AG10803 (cell line): ENCODE data around the gene SLC43A2.

Source experiments
- DNase-seq: peaks from one replicate; pipeline ENCODE4 v3.0.0; 2010; ENCODE audit warnings: low read depth
- H3K4me3 ChIP-seq: 2 replicates; pipeline ENCODE4 v1.5.1; 2011; ENCODE audit warnings: mild to moderate bottlenecking, low read length, control low read depth
- TF ChIP-seq, protein P1 (sequence below): conservative IDR thresholded peaks from 2 replicates; pipeline ENCODE4 v1.5.1; 2011; ENCODE audit warnings: mild to moderate bottlenecking, low read length, control low read depth, inconsistent platforms

SLC43A2 gene

DNA sequence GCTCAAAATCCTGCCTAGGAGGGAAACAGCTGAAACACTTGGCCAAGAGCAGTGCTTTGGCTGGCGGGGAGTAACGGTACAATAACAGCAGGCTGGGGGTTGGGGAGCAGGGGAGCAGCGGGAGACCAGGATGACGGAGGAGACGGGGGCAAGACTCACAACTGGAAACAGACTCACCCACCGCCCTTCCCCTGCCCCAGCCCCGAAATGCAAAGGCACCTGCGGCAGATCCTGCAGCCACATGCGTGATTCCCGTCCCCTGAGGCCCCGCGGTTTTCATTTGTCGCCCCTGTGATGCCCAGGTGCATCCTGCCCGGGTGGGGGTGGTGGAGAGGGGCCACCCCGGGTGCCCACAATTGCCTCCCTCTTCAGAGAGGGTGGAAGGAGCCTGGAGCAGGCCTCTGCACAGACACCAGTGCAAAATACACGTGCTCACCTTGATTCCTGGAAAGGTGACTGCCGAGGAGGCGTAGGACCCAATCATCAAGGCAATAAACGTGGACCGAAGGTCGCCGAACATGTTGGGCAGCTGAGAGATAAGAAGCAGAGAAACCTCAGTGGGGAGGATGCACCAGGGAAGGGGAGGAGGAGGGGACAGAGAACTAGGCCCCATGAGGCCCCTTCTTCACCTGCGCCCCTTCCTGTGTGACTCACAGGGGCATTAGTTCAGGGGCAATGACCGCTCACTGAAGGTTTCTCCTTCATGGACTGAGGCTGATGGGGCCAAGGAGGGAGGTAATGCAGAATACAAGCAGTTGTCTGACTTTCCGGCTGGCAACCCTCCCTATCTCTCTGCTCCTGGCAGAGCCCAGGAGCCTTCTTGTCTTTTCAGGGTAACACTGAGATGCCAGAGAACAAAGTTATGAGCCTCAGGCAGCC lies 35.6 kb downstream of the SLC43A2 start:
- H3K4me3 ChIP-seq: no peak overlapping the region
- TF ChIP-seq, protein P1, sequence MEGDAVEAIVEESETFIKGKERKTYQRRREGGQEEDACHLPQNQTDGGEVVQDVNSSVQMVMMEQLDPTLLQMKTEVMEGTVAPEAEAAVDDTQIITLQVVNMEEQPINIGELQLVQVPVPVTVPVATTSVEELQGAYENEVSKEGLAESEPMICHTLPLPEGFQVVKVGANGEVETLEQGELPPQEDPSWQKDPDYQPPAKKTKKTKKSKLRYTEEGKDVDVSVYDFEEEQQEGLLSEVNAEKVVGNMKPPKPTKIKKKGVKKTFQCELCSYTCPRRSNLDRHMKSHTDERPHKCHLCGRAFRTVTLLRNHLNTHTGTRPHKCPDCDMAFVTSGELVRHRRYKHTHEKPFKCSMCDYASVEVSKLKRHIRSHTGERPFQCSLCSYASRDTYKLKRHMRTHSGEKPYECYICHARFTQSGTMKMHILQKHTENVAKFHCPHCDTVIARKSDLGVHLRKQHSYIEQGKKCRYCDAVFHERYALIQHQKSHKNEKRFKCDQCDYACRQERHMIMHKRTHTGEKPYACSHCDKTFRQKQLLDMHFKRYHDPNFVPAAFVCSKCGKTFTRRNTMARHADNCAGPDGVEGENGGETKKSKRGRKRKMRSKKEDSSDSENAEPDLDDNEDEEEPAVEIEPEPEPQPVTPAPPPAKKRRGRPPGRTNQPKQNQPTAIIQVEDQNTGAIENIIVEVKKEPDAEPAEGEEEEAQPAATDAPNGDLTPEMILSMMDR: no peak
- no peak for DNase-seq

DNA sequence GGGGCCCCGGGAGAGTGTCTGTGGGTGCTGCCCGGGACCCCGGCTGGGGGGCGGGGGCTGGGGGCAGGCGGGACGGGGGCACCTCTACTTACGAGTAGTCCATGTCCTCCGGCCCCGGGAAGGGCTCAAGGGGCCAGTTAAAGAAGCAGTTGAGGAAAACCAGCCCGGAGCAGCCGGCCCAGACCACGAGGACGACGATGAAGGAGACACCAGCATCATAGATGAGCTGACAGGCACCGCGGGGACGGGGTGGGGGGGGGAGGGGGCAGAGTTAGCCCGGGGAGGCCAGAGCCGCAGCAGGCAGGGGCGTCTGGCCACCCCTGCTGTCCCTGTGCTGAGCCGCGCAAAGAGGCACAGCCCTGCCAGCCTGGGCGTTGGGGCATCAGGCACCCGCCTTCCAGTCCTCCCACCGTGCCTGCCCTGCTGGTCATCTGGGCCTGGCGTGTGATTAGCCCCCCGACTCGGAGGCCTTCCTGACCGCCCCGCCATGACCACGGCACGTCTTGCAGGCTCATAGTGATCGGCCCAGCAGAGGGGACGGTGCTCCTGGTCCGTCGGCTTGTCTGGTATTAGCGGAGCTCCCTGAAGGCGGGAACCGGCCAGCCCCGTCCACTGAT lies 37.1 kb downstream of the SLC43A2 start:
- no peak for DNase-seq
- no peak overlapping the region for H3K4me3 ChIP-seq
- TF ChIP-seq, protein P1: no peak

DNA sequence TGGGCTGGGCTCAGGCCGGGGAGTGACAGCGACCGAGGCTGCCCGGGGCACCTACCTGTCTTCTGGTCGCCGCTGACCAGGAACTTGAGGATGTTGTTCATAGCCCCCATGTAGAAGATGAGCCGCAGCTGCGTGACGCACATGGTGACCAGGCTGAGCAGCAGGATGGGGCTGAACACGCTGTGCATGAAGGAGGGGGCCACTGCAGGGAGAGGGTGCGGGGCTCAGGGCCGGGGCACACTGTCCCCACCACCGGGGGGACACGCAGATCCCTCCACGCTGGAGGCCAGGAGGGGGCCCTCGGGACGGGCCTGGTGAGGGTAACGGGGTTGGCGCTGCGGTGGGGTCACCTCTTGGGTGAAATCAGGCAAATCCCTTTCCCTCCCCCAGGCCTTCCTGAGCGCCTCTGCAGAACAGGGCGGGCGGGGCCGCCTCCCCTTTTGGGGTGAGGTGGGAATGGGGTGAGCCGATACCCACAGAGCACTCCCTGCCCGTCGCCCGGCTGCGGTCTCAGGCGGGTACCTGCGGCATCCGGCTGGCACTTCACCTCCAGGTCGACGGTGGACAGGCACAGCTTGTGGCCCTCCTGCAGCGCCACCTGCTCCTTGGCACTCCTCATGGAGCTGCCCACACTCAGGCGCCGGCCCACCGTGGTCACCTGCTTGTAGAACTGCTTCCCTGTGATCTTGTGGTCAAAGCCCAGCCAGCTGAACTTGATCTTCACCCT lies 37.7 kb downstream of the SLC43A2 start:
- TF ChIP-seq, protein P1: no peak
- no peak overlapping the region for H3K4me3 ChIP-seq
- DNase-seq: no peak

DNA sequence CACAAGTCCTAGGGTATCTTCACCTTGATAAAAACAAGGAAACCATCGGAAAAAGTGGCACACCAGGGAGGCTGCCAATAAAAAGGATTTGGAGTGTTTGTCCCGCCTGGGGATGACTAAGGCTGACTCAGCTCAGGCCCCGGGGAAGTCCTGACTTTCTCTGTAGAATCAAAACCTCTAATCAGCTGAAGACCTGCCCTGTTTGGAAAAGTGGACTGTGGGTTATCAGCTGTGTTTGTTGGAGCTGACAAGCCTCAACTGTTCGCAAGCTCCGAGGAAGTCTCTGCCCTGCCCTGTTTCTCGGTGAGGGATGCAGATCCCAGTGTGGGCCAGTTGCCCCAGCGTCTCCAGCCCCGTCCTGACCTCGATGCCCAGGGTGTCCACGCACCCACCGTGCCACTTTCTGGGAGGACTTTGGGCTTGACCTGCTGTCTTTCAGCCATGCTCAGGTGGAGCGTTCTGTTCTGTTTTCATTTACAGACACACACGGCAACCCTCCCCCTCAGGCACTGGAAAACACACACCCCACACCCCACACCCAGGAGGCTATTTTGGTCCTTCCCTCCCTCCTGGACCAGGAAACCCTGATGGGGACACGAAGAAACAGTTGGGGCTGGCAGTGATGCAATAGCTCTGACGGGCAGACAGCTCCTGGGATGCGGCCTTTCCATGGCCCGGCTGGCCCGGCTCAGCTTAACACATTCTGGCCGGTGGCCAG lies 38.4 kb downstream of the SLC43A2 start:
- TF ChIP-seq, protein P1: no peak
- DNase-seq: peak; percentile 72
- peak overlapping the region; percentile 23; the same call in 1 of the 2 replicates for H3K4me3 ChIP-seq

DNA sequence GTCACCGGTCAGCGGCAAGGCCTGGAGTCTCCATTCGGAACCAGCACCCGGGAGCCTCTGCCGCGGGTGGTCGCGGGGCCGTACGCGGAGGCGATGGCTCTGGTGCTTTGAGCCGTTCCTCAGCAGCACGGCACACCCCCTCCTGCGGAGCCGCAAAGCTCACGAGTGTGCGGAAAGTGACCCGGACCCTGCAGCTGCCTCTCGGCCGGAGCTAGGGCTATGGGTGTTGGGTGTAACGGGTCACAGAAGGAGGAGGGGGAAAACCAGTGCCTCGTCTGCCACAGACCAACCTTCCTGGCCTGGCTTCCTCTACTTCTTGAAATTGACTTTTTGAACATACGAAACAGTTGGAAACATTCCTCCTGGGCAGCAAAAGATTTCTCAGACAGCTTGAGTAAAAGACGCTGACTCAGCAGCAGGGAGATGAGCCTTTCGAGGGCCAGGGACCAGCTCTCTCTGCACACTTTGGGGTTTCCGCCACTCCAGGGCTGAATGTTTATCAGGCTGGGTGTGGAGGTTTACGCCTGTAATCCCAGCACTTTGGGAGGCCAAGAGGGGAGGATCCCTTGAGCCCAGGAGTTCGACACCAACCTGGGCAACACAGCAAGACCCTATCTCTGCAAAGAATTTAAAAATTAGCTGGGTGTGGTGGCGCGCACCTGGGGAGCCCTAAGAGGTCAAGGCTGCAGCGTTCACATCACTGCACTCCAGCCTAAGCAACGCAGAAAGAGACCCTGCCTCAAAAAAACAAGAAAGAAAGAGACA lies 39.6 kb downstream of the SLC43A2 start:
- DNase-seq: no peak
- H3K4me3 ChIP-seq: no peak overlapping the region
- TF ChIP-seq, protein P1: no peak

DNA sequence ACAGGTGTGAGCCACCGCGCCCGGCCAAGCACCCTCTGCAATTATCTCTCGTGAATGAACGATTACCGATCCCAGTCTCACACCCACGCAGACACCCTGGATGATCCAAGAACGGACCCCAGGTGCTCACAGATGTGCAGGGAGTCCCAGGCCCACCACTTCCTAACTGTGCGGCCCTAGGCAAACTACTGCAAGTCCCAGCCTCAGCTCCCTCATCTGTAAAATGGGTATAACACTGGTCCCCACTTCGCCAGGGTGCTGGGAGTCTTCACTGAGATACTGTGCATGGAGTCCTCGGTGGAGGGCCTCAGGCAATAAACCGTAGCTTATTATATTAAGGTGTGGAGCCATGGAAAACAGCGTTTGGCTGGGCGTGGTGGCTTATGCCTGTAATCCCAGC lies 44.5 kb downstream of the SLC43A2 start:
- TF ChIP-seq, protein P1: no peak
- no peak for DNase-seq
- H3K4me3 ChIP-seq: no peak overlapping the region
